Smooth muscle cell (in vitro differentiated cells): Measurements from ENCODE around the gene NFILZ. TPM values are rescaled to one million over a fixed set of nuclear protein-coding genes. Genes with fewer than 3 reads are reported as not detected.

Source experiments
- DNase-seq: peaks from one replicate; lab custom pipeline; 2025; ENCODE audit not compliant: unreplicated experiment; lab: John Stamatoyannopoulos, UW
- H2AFZ ChIP-seq: fragments of 200-600 bp; sonication (generic); 2 replicates; pipeline ENCODE4 v1.6.0; 2016; ENCODE audit warnings: antibody characterized with exemption, low read depth, mild to moderate bottlenecking
- H3F3A ChIP-seq: fragments of 200-600 bp; sonication (generic); 2 replicates; pipeline ENCODE4 v1.6.0; 2017; ENCODE audit warnings: antibody characterized with exemption, low read depth
- H3K27ac ChIP-seq: fragments of 200-600 bp; sonication (generic); 2 replicates; pipeline ENCODE4 v1.5.1; 2016; ENCODE audit warnings: low read depth, mild to moderate bottlenecking
- H3K27me3 ChIP-seq: fragments of 200-600 bp; sonication (generic); 2 replicates; pipeline ENCODE4 v1.6.1; 2016; ENCODE audit warnings: low read depth, mild to moderate bottlenecking
- H3K36me3 ChIP-seq: fragments of 200-600 bp; sonication (generic); 2 replicates; pipeline ENCODE4 v1.5.1; 2016; ENCODE audit warnings: low read depth
- H3K4me1 ChIP-seq: fragments of 200-600 bp; sonication (generic); 2 replicates; pipeline ENCODE4 v1.5.1; 2016; ENCODE audit warnings: low read depth
- H3K4me2 ChIP-seq: fragments of 200-600 bp; sonication (generic); 2 replicates; pipeline ENCODE4 v1.6.0; 2016; ENCODE audit warnings: mild to moderate bottlenecking
- H3K4me3 ChIP-seq: fragments of 200-600 bp; sonication (generic); 2 replicates; pipeline ENCODE4 v1.5.1; 2016; ENCODE audit warnings: mild to moderate bottlenecking
- H3K79me2 ChIP-seq: fragments of 200-600 bp; sonication (generic); 2 replicates; pipeline ENCODE4 v1.6.0; 2016; ENCODE audit warnings: low read depth, mild to moderate bottlenecking
- H3K9ac ChIP-seq: fragments of 200-600 bp; sonication (generic); 2 replicates; pipeline ENCODE4 v1.6.0; 2016; ENCODE audit warnings: low read depth
- H3K9me3 ChIP-seq: fragments of 200-600 bp; sonication (generic); replicated peaks from 2 replicates; pipeline ENCODE4 v1.5.1; 2016; ENCODE audit warnings: low read depth
- H4K20me1 ChIP-seq: fragments of 200-600 bp; sonication (generic); 2 replicates; pipeline ENCODE4 v1.6.0; 2016; ENCODE audit warnings: low read depth
- WGBS: methylation state at CpG from one replicate; pipeline ENCODE4 v1.1.7; 2016; ENCODE audit warnings: low lambda C conversion rate; 5-methylcytosine and 5-hydroxymethylcytosine counted together
- polyA plus RNA-seq: library from polyadenylated mRNA; unstranded; fragments of >200 nt; fragmentation: Nextera tagmentation; extraction: Ambion mirVana; gene quantifications from 2 replicates; pipeline ENCODE4 v1.2.1, GENCODE V29; 2016
- total RNA-seq: library from RNA; depleted of rRNA; stranded (reverse); fragments of >200 nt; gene quantifications from 2 replicates; pipeline ENCODE4 v1.2.3, GENCODE V29; 2014
- TF ChIP-seq, protein P1 (sequence below): fragments of 200-600 bp; sonication (generic); IDR thresholded peaks from 2 replicates; pipeline ENCODE4 v1.5.1; 2017; ENCODE audit warnings: borderline replicate concordance, mild to moderate bottlenecking, antibody characterized with exemption; ENCODE audit not compliant: insufficient read depth, poor library complexity, severe bottlenecking

Gene NFILZ
- total and polyA plus RNA-seq, 2 experiments from 2014 or later = not detected

DNA sequence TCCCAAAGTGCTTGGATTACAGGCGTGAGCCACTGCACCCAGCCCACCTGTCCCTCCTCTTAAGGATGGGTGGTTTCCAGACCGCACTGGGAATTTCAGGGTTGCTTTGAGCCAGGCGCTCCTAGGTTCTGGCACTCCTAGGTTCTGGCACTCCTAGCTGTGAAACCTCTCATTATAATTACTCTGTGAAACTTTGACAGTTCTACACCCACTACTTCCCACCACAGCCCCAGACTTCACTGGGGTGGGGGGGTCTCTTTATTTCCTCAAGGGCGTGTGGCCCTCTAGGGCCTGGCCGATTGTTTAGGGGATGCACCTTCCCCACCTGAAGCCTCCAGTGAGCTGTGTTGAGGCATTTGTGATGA, 17.6 kb upstream of the NFILZ start:
- 88% methylated on average over 5 of the region's 5 CpGs for WGBS
- Histone ChIP-seq H3K4me1 (no peaks in the 10 kb centered on the region), H2AFZ (no peak overlapping the region), H3F3A (peaks cover 10% of the 10 kb centered on the region), H3K27ac (no peak overlapping the region), H3K9ac (no peak overlapping the region), H3K36me3 (no peaks in the 10 kb centered on the region), H3K79me2 (no peaks in the 10 kb centered on the region), H3K4me2 (no peak overlapping the region), H3K9me3 (no peaks in the 10 kb centered on the region), H3K4me3 (no peak overlapping the region), H3K27me3 (no peaks in the 10 kb centered on the region), H4K20me1 (no peaks in the 10 kb centered on the region)
- TF ChIP-seq, protein P1, sequence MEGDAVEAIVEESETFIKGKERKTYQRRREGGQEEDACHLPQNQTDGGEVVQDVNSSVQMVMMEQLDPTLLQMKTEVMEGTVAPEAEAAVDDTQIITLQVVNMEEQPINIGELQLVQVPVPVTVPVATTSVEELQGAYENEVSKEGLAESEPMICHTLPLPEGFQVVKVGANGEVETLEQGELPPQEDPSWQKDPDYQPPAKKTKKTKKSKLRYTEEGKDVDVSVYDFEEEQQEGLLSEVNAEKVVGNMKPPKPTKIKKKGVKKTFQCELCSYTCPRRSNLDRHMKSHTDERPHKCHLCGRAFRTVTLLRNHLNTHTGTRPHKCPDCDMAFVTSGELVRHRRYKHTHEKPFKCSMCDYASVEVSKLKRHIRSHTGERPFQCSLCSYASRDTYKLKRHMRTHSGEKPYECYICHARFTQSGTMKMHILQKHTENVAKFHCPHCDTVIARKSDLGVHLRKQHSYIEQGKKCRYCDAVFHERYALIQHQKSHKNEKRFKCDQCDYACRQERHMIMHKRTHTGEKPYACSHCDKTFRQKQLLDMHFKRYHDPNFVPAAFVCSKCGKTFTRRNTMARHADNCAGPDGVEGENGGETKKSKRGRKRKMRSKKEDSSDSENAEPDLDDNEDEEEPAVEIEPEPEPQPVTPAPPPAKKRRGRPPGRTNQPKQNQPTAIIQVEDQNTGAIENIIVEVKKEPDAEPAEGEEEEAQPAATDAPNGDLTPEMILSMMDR = no peak
- no peak for DNase-seq

DNA sequence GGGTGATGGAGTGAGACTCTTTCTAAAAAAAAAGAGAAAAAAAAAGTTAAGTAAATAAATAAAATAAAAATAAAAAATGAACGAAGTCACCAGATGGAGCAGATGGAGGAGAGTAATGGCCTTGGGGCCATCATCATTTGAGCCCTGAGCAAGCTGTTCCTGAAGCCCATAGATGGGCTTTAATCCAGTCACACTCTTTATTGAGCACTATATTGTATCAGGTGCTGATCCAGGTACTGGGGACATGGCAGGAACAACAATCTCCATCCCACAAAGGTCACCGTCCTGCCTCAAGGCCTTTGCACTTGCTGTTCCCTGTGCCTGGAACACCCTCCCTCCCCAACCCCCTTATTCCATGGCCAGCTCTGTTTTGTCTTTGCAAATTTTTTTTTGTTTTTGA, 16.0 kb upstream of the NFILZ start:
- Histone ChIP-seq H3K79me2 (no peaks in the 10 kb centered on the region), H3K4me2 (no peak overlapping the region), H2AFZ (no peak overlapping the region), H3K4me1 (no peaks in the 10 kb centered on the region), H3K27ac (no peak overlapping the region), H3F3A (peaks cover 10% of the 10 kb centered on the region), H3K9me3 (no peaks in the 10 kb centered on the region), H3K27me3 (no peaks in the 10 kb centered on the region), H3K4me3 (no peak overlapping the region), H4K20me1 (no peaks in the 10 kb centered on the region), H3K36me3 (no peaks in the 10 kb centered on the region), H3K9ac (no peak overlapping the region)
- 93% methylated on average over 2 of the region's 2 CpGs for WGBS
- DNase-seq = no peak
- TF ChIP-seq, protein P1 = no peak

DNA sequence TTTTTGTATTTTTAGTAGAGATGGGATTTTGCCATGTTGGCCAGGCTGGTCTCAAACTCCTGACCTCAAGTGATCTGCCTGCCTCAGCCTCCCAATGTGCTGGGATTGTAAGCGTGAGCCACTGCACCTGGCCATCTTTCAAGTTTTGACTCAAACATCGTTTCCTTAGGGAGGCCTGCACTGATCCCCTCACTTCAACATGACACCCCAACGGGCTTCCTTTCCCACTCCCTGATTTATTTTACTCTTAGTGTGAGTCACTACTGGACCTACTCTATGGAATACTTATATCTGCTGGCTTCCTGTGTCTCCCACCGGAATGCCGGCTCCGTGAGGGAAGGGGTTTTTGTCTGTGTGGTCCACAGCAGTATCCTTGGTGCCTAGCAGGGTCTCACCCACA, 15.4 kb upstream of the NFILZ start:
- Histone ChIP-seq H4K20me1 (no peaks in the 10 kb centered on the region), H3K4me1 (no peaks in the 10 kb centered on the region), H3K27ac (no peak overlapping the region), H3K27me3 (no peaks in the 10 kb centered on the region), H3K79me2 (no peaks in the 10 kb centered on the region), H3K36me3 (no peaks in the 10 kb centered on the region), H3K4me3 (no peak overlapping the region), H3K9me3 (no peaks in the 10 kb centered on the region), H3K4me2 (no peak overlapping the region), H3K9ac (no peak overlapping the region), H3F3A (peaks cover 10% of the 10 kb centered on the region), H2AFZ (peak overlapping the region; percentile 65)
- no peak for DNase-seq
- TF ChIP-seq, protein P1 = no peak
- WGBS = 47% methylated on average over 6 of the region's 6 CpGs

GRCh38 chr19:8615813-8616596, 14.4 kb upstream of the NFILZ start:
- Histone ChIP-seq H2AFZ (no peak overlapping the region), H3K4me2 (no peak overlapping the region), H3K36me3 (no peaks in the 10 kb centered on the region), H3K4me1 (no peaks in the 10 kb centered on the region), H4K20me1 (no peaks in the 10 kb centered on the region), H3K27ac (no peak overlapping the region), H3K9me3 (no peaks in the 10 kb centered on the region), H3K9ac (no peak overlapping the region), H3K79me2 (no peaks in the 10 kb centered on the region), H3K27me3 (no peaks in the 10 kb centered on the region), H3F3A (peaks cover 10% of the 10 kb centered on the region), H3K4me3 (no peak overlapping the region)
- TF ChIP-seq, protein P1 = peak; percentile 97
- peak; percentile 5 for DNase-seq
- 45% methylated on average over 23 of the region's 23 CpGs for WGBS
